ENCODE results near the gene MSANTD1. TPM values are rescaled to one million over a fixed set of nuclear protein-coding genes. Genes with fewer than 3 reads are reported as not detected.

MSANTD1 gene
- total RNA-seq, 1 experiment from 2014 or later = 0.71 TPM

- BruUV-seq (replicated peaks) = no TSS peak
- DNase-seq (ENCODE audit: low read depth, low spot score) = no peak
- H3K4me1 ChIP-seq (ENCODE audit: control insufficient read depth in 1 of 2, insufficient read depth in 2 of 2, low read length in 2 of 2) = no peaks in the 10 kb centered on the region
- H3K9me3 ChIP-seq (ENCODE audit: control insufficient read depth in 1 of 2, insufficient read depth in 1 of 2, low read depth in 1 of 2, low read length in 2 of 2) = no peaks in the 10 kb centered on the region
- ATAC-seq = no peak
- no peak overlapping the region for H3K9ac ChIP-seq (ENCODE audit: low read length)
- intact Hi-C loops (cut with micrococcal nuclease) = no loop called here
- H3K36me3 ChIP-seq (ENCODE audit: control insufficient read depth in 1 of 2, insufficient read depth in 2 of 2, low read length in 2 of 2) = no peaks in the 10 kb centered on the region
- no peak overlapping the region for H2AFZ ChIP-seq (ENCODE audit: low read depth, low read length, poor library complexity, severe bottlenecking)
- H3K27ac ChIP-seq (ENCODE audit: low read depth, low read length) = no peak overlapping the region
- H3K4me3 ChIP-seq (replicated peaks in 1 of 2; ENCODE audit: low read depth in 1 of 2, low read length in 2 of 2) = no peak overlapping the region
- POLR2A ChIA-PET = no interaction called here
- H4K20me1 ChIP-seq (ENCODE audit: insufficient read depth) = no peaks in the 10 kb centered on the region
- CTCF ChIA-PET = no interaction called here
- TF ChIP-seq SIN3A (IDR thresholded peaks at IDR 0.05; ENCODE audit: low read depth) = no peak
- TF ChIP-seq FOSL1 (IDR thresholded peaks at IDR 0.05; ENCODE audit: low read depth) = no peak
- TF ChIP-seq POLR2A (IDR thresholded peaks at IDR 0.05; ENCODE audit: borderline replicate concordance, extremely low read depth, insufficient read depth, insufficient read length) = no peak
- no peak for TF ChIP-seq EGR1 (IDR thresholded peaks at IDR 0.05; ENCODE audit: low read depth)
- TF ChIP-seq POLR2AphosphoS5 (IDR thresholded peaks at IDR 0.05; ENCODE audit: low read depth, low read length) = no peak
- no peak for TF ChIP-seq JUND (IDR thresholded peaks at IDR 0.05)
- TF ChIP-seq ATF3 (IDR thresholded peaks at IDR 0.05) = no peak
- no peak for TF ChIP-seq SP1 (IDR thresholded peaks at IDR 0.05; ENCODE audit: low read depth)
- TF ChIP-seq ZBTB33 (IDR thresholded peaks at IDR 0.05; ENCODE audit: extremely low read depth, insufficient replicate concordance, low read length) = no peak
- H3K27me3 ChIP-seq (ENCODE audit: insufficient read depth, low read length) = no peaks in the 10 kb centered on the region
- no peaks in the 10 kb centered on the region for H3K9me2 ChIP-seq (ENCODE audit: insufficient read depth)
- RAD21 ChIA-PET (ENCODE audit: low non-redundant PET in 1 of 2, low total read pairs in 2 of 2, uncharacterized antibody in 2 of 2, unreplicated experiment in 2 of 2) = no interaction called here
- no peak overlapping the region for H3K4me2 ChIP-seq (ENCODE audit: low read length)
- no peaks in the 10 kb centered on the region for H3K79me2 ChIP-seq (ENCODE audit: insufficient read depth, low read length)
Observed at GRCh38 chr4:3239998-3240920, 8.7 kb upstream of the MSANTD1 start.

Measured in HCT116 (cell line).